ENCODE results near the gene NUP98.
"Not testable (repeated sequence)": the region's sequence is repeated elsewhere in the genome, so short reads cannot be mapped to it uniquely, and the experiment has no call there.

The NUP98 gene

GRCh38 chr11:3802011-3802790 lies 4.8 kb upstream of the NUP98 start:
- in situ Hi-C loops (cut with MboI; ENCODE audit: low sequenced_read_pairs), result no loop called here

- in situ Hi-C loops (cut with MboI; ENCODE audit: low sequenced_read_pairs), result no loop called here
Measured at GRCh38 chr11:3799873-3800272, 2.5 kb upstream of the NUP98 start.

GRCh38 chr11:3799143-3799542 lies 1.8 kb upstream of the NUP98 start:
- in situ Hi-C loops (cut with MboI; ENCODE audit: low sequenced_read_pairs), result no loop called here

- in situ Hi-C loops (cut with MboI; ENCODE audit: low sequenced_read_pairs), result no loop called here
Measured at GRCh38 chr11:3796801-3797328, 489 bp downstream of the NUP98 start.

- in situ Hi-C loops (cut with MboI; ENCODE audit: low sequenced_read_pairs), result no loop called here
Measured at GRCh38 chr11:3796346-3796745, 1.0 kb downstream of the NUP98 start.

- in situ Hi-C loops (cut with MboI; ENCODE audit: low sequenced_read_pairs), result no loop called here
Measured at GRCh38 chr11:3796002-3796311, 1.4 kb downstream of the NUP98 start.

GRCh38 chr11:3795131-3796001 lies 2.0 kb downstream of the NUP98 start:
- in situ Hi-C loops (cut with MboI; ENCODE audit: low sequenced_read_pairs), result no loop called here

GRCh38 chr11:3794387-3794786 lies 3.0 kb downstream of the NUP98 start:
- in situ Hi-C loops (cut with MboI; ENCODE audit: low sequenced_read_pairs), result not testable (repeated sequence)

GRCh38 chr11:3786781-3787428 lies 10.4 kb downstream of the NUP98 start:
- in situ Hi-C loops (cut with MboI; ENCODE audit: low sequenced_read_pairs), result no loop called here

- in situ Hi-C loops (cut with MboI; ENCODE audit: low sequenced_read_pairs), result no loop called here
Measured at GRCh38 chr11:3783611-3784010, 13.7 kb downstream of the NUP98 start.

GRCh38 chr11:3782963-3783362 lies 14.4 kb downstream of the NUP98 start:
- in situ Hi-C loops (cut with MboI; ENCODE audit: low sequenced_read_pairs), result no loop called here

- in situ Hi-C loops (cut with MboI; ENCODE audit: low sequenced_read_pairs), result no loop called here
Measured at GRCh38 chr11:3781423-3781822, 15.9 kb downstream of the NUP98 start.

- in situ Hi-C loops (cut with MboI; ENCODE audit: low sequenced_read_pairs), result no loop called here
Measured at GRCh38 chr11:3775736-3776406, 21.5 kb downstream of the NUP98 start.

GRCh38 chr11:3773180-3773579 lies 24.2 kb downstream of the NUP98 start:
- in situ Hi-C loops (cut with MboI; ENCODE audit: low sequenced_read_pairs), result no loop called here

- in situ Hi-C loops (cut with MboI; ENCODE audit: low sequenced_read_pairs), result no loop called here
Measured at GRCh38 chr11:3767536-3767935, 29.8 kb downstream of the NUP98 start.

GRCh38 chr11:3766836-3767235 lies 30.5 kb downstream of the NUP98 start:
- in situ Hi-C loops (cut with MboI; ENCODE audit: low sequenced_read_pairs), result not testable (repeated sequence)

- in situ Hi-C loops (cut with MboI; ENCODE audit: low sequenced_read_pairs), result no loop called here
Measured at GRCh38 chr11:3764266-3764665, 33.1 kb downstream of the NUP98 start.

- in situ Hi-C loops (cut with MboI; ENCODE audit: low sequenced_read_pairs), result no loop called here
Measured at GRCh38 chr11:3755151-3755550, 42.2 kb downstream of the NUP98 start.

GRCh38 chr11:3753110-3753509 lies 44.2 kb downstream of the NUP98 start:
- in situ Hi-C loops (cut with MboI; ENCODE audit: low sequenced_read_pairs), result no loop called here

- in situ Hi-C loops (cut with MboI; ENCODE audit: low sequenced_read_pairs), result no loop called here
Measured at GRCh38 chr11:3747704-3748103, 49.6 kb downstream of the NUP98 start.

- in situ Hi-C loops (cut with MboI; ENCODE audit: low sequenced_read_pairs), result no loop called here
Measured at GRCh38 chr11:3745161-3745560, 52.2 kb downstream of the NUP98 start.

Data from hTERT RPE-1 (cell line).